ENCODE results near the gene REEP6.

DNA sequence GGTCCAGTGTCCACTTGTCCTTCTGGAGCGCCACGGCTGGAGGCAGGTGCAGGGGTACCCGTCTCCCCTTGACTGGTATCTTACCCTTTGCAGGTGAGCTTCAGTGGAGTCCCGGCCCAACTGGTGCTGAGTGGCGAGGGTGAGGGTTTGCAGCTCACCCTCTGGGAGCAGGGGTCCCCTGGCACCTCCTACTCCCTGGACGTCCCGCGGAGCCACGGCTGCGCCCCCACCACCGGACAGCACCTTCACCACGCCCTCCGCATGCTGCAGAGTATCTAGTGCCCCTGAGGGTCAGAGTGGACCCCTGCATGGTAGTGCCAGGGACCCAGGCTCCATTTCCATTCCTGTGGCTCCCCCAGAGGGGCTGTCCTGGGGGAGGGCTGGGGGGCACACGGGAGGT, 44.0 kb downstream of the REEP6 start:
- TF ChIP-seq CTCF (IDR thresholded peaks at IDR 0.05; ENCODE audit: control extremely low read depth in 1 of 3, insufficient read depth in 1 of 3, low read depth in 1 of 3, low read length in 3 of 3) (no peak), CHD2 (IDR thresholded peaks at IDR 0.05; ENCODE audit: low read length) (no peak), POLR2A (IDR thresholded peaks at IDR 0.05; ENCODE audit: control extremely low read depth in 1 of 2, low read depth in 2 of 2, low read length in 2 of 2) (no peak), KDM5A (IDR thresholded peaks at IDR 0.05; ENCODE audit: low read length) (no peak)

Data from H1 (cell line).